Stimulated activated CD8-positive, alpha-beta memory T cell treated with anti-CD3 and anti-CD28 coated beads, Interleukin-7, amount 100 ng/mL, for 48 hours (primary cell): Measurements from ENCODE around the gene SMIM31.

Experiments used
- DNase-seq, 2 donors: peaks; one replicate each; pipeline ENCODE4 v3.0.0-alpha.2; 2020; ENCODE audit warnings: low read depth in 1 of 2; ENCODE audit errors: extremely low read depth in 1 of 2

The SMIM31 gene

DNA sequence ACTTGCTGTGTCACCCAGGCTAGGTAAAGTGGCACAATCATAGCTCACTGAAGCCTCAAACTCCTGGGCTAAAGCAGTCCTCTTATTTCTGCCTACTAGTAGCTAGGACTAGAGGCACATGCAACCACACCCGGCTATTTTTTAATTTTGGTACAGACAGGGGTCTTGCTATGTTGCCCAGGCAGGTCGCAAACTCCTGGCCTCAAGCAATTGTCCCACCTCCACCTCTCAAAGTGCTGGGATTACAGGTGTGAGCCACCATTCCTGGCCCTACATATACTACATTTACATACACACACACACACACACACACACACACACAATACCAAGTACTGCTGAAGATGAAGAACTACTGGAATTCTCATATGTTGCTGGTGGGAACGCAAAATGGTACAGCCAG lies 26.9 kb downstream of the SMIM31 start:
- no peak for DNase-seq

DNA sequence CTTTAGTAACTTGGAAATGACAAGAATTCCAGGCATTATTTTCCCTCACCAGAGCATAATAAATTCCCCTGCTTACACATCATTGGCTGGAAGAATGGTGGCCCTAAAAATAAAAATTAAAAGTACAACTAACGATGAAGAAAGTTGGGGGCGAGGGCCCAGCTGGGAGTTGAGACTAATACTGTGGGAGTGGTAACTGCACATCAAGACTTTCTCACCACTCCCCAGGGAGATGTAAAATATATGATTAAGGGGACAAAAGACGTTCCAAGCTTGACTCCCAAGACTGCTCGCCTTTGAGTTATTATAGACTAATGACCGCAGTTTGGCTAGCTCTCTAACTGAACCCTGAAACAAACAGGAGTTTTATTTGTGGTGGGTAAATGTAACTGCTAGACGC lies 30.0 kb downstream of the SMIM31 start:
- no peak for DNase-seq

DNA sequence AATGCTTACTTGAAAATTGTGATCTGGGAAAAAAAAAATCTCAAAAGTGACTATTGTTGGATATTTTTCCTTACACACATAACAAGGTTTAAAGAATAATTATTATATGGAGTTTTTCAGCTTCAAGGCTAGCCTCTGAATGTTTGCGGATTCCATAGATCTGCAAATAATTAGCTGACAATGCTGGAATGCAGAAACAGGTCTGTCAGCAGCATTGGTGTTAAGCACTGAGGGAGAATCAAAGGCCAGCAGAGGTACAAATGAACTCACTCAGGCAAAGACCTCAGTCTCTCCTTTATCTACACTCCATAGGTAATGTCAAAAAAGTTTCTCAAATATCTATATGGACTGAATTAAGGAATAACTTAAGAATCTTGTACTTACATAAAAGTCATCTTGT lies 35.1 kb downstream of the SMIM31 start:
- no peak for DNase-seq

DNA sequence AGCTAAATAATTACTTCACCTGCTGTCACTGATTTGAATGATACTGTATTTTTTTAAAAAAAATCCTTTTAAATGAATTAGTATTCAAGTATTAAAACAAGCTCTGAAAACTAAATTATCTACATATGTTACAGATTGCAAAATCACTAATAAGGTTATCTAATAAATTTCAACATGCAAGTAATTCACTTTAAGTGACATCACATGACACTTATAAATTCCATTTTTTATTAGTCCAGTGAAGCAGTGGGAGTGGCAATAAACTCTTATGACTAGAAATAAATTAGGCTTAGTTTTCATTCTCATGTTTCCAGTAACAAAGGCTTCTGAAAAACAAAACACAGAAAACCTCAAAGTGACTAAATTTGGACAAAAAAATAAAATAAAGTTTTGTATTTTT lies 36.3 kb downstream of the SMIM31 start:
- no peak for DNase-seq

DNA sequence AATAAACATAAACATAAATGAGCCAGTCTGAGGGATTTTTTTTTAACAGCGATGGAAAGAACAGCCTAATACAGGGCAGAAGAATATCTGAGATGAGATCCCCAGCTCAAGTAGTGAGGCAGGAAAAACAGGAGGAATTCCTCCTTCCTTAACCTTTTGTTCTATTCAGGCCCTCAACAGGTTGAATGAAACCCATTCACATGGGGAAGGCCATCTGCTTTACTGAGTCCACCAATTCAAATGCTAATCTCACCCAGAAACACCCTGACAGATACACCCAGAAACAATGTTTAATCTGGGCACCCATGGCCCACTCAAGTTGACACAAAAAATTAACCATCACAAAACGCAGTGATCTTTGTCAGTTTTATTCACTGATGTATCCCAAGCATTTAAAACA lies 45.5 kb downstream of the SMIM31 start:
- no peak for DNase-seq

DNA sequence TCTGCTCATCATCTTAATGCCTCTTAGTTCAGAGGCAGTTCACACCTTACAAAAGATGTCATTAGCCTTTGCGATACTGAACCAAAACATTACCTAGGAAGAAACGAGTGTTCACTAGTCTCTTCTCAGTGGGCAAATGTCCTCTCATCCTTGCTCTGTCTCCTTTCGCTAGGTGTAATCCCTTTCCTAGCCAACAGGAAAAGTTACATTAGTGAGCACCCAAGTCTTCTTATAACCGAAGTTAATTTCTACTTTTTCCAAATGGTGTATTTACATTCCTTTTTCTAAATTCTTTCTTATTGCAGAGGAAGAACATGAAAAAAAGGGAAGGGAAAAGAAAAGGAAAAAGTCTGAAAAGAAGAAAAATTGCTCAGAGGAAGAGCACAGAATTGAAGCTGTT lies 46.9 kb downstream of the SMIM31 start:
- no peak for DNase-seq

DNA sequence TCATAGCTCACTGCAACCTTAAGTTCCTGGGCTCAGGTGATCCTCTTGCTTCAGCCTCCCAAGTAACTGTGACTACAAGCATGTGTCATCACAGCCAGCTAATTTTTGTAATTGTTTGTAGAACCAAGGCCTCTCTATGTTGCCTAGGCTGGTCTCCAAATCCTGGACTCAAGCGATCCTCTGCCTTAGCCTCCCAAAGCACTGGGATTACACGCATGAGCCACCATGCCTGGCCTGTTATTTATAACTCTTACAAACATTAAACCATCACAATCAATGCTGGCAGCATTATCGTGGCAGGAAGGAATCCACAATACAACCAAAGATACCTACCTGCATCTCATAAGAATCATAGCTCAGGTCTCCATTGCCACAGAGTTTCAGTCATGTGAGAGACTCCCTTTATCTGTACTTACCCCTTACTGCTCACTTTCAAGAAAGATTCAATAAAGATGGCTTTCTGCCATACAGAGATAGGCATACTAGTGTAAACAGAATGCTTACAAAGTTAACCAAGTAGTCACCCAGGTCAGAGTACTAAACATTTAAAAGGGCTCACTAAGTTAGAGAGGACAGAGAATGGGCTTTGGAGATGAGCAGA lies 48.5 kb downstream of the SMIM31 start:
- DNase-seq: no peak

DNA sequence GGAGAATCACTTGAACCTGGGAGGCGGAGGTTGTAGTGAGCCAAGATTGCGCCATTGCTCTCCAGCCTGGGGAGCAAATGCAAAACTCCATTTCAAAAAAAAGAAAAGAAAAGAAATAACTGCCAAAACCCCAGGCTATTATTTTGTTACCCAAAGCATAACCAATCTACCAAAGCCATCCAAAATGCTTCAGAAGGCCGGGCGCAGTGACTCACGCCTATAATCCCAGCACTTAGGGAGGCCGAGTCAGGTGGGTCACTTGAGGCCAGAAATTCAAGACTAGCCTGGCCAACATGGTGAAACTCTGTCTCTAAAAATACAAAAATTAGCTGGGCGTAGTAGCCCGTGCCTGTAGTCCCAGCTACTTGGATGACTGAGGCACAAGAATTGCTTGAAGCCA lies 49.8 kb downstream of the SMIM31 start:
- no peak for DNase-seq

DNA sequence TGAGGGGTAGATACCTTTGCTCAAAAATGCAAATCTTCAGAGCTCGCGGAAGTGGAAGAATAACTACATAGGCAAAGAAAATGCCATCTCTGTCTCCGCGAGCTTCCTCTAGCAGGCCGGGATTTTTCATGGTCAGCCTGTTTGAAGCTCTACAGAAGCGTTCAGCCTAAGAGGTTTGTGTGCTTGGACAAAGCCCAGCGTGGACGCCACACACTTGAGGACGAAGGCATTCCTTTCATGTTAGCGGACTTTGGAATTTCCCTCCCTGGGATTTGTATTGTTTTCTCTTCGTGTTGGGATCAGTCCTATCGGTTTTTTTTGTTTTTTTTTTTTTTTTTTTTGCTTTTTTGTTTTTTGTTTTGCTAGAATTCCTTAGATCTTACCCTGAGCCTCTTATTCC lies 53.7 kb downstream of the SMIM31 start:
- no peak for DNase-seq

DNA sequence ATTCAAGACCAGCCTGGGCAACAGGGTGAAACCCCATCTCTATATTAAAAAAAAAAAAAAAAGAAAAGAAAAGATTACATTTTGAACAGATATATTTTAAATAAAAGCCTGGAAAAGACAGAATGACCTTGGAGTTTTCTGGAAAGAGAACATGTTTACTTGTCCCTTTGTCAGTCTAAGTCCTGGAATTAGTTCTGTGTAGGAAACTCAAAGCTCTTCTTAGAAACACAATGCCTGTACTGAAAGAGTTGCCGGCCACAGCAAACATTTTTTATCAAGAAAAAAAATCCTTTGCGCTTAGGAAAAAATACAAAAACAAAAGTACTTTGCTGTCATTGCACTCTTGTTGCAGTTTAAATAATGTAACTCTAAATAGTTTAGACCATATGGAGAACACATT lies 59.6 kb downstream of the SMIM31 start:
- DNase-seq: no peak

DNA sequence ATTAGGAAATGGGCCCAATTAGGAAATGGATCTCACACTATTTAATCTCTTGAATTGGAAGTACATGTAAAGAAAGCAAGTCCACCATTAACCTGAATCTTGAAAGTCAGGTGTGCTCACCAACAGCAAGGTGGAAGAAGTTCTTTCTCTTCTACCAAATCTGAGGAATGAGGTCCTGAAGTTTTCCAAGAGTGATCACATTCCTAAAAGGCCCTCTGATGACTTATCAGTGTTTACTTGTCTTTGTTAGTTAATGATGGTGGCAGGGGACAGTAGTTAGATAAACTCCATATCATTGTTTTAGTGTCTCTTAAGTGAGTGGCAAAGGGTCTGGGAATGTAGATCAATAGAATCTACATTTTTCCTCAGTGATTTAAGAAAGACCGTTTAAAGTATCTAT lies 61.8 kb downstream of the SMIM31 start:
- no peak for DNase-seq

DNA sequence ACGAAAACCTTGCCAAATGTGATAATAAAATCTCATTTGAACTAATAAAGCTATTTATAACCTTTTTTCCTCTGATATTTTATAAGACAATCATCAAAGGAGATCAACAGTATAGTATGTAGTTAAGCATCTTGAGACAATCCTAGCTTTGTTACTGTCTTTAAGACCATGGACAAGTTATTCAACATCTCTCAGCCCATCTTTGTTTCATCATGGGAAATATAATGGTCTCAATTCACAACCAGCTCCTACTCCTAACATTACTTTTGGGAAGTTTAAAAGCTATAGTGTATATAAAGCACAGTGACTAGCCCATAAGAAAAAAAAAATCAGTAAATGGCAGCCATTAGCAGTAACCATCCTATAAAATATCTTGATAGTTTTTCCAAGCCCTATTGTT lies 65.4 kb downstream of the SMIM31 start:
- DNase-seq: no peak

DNA sequence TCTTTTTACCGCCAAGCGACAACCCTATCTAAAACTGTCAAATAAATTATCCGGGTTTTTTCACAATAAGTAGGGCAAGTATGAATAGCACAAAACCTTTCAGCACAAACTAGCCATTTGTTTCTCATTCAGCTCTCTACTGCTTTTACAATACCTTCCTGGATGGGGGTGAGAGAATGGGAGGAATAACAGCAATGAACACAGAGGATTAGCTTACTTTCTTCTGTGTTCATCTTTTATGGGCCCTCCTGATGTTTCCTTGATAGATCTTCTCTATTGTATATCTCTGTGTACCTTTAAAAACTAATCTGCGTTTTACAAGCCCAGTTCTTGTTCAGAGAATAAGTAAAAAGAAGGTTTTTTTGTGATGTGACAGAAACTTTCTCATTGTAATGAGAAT lies 67.8 kb downstream of the SMIM31 start:
- DNase-seq: no peak

DNA sequence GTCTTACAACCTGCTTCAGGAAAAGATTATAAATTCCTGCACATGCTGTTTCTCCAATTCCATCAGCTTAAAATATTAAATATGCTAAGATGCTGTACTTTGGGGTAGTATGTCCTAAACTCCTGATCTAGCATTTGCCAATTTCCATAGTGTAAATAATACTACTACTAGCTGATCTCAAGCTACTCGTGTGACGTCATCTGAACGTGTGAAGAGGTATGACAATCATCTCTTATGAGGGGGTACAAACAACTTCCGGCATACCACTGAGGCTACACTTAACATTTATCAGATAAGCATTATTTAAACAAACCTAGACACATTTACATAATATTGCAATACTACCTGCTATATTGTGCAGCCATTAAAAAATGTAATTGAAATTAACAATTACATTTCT lies 70.7 kb downstream of the SMIM31 start:
- no peak for DNase-seq

DNA sequence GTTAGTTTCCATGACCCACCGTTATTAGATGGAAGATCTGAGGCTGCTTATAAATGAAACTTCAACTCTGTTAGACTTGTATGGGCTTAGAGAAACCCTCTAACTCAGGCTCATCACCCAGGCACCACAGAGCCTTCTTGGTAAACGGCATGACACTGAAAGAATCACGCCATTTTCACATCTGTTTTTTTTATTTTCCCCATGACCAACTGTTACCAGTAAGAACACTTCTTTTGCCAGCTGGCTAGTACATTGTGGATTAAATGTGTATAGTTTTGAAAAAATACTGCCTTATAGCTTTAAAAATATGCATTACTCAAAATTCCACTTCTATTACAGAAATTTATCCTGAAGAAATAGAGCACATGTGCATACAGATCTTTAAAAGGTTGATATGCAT lies 75.0 kb downstream of the SMIM31 start:
- DNase-seq: no peak

DNA sequence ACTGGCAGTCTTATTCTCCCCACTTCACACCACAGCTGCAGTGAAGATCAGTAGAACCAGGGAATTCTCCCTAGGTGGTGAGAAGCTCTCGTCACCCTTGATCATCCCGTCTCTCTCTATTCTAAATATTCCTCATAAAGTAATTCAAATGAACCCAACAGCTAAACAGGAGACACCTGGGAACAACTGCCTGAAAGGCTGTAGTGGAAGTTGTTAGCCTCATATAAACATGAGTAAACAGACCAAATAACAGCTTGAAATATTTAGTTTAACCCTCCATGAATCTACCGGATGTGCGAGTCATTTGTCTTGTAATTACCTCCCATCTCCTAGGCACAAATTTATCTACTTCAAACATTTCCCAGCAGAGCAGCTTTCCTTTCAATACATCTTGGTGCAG lies 92.6 kb downstream of the SMIM31 start:
- DNase-seq: no peak

DNA sequence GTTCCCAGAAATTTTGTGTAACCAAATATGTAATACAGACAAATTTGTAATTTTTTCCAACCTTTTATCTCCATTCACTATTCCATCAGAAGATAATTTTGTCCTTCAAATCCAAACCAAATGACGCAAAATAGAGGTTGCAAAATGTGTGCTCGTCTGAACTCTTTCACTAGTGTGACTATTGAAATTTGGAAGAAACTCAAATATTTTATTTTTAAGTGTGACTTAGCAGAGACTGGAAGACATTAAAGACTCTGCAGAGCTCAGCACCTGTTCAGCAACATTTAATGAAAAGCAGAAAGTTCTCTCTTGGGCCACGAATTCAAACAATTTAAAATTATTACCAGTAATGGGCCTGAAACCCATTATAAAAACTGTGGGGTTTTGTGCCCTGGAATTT lies 93.1 kb downstream of the SMIM31 start:
- no peak for DNase-seq

DNA sequence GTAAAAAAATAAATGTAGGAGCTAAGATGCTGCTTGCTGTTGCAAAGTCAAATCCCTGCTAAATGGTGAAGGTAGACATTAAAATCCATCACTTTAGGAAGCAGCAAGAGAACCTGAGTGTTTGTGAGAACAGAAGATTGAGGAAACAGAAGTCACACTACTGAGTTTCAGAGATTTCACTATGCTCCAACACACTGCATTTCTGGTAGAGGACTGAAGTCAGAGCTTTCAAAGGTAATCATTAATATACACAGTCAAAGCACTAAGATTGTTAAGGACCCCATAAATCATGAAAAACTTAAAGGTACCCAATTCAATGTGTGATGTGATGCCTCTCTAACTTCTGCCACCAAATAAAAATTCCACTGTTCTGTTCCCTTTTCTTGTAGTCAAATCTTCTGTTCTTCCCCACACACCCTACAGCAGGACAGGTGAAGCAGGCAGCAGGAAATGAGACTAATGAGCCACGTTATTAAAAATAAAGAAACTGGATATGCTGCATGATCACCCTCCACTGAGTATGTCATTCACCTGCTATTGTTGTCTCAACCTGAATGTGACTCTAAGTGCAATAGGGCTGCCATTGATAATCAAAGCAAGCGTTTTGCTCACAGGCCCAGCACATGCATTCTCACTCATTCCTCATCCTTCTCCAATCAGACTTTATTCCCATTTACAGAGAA lies 94.2 kb downstream of the SMIM31 start:
- DNase-seq: no peak
